ENCODE measurements around the gene MYLK.

Gene MYLK

DNA sequence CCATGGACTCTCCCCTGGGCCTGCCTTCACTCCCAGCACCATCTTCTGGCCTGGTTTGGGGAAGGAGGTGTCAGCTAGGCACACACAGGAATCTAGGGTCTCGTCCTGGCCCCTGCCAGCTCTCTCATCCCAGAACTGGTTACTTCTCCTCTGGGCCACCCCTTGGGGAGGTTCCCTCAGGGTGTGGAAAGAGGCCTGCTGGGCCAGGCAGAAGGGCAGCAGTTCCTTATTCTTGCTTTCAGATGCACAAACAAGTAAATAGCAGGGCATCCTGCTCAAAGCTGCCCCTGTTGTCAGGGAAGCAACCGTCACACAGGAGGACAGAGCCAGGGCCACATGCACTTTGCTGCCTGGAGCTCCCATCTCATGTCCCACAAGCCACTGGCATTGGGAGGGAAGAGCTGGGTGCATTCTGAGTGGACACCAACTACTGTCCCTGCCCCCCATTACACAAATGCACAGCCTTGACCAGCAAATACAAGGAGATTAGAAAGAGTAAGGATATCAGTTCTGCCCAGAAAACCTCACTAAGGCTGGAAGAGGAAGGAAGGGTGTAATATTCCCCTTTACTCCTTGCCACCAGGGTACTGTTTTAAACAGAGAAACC, 190.4 kb downstream of the MYLK start:
- DNase-seq, result no peak

DNA sequence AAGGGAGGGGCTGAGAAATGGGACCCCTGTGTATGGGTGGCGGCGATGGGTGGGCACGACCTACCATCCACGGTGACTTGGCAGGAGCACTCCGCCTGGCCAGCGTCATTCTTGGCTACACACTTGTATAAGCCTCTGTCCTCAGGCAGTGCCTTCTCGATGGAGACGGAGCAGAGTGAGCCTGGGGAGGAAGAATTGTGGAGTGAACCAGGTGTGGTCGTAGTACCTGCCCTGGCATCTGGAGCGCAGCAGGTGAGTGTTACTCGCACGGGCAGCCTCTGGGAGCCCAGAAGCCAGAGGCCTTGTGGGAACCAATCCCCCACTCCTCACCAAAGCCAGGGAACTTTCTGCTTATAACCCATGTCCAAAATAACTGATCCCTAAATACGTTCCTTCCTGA, 191.5 kb downstream of the MYLK start:
- no peak for DNase-seq

DNA sequence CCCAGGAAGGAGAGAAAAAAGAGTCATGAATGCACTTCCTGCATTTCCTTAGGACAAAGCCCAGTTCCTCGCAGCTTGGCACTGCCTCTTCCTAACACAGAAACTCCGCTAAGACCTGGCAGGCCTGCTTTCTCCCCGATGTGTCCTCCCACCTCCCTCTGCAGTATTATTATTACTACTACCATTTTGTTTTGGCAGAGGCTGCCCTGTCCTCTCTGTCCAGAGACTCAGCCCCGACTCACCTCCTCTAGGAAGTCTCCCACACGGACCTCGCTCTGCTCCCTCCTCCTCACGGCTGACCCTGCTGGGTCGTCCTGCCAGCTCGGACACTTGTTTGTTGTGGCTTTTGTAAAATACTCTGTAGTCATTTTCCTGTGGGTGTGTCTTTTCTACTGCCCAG, 192.1 kb downstream of the MYLK start:
- DNase-seq, result no peak

DNA sequence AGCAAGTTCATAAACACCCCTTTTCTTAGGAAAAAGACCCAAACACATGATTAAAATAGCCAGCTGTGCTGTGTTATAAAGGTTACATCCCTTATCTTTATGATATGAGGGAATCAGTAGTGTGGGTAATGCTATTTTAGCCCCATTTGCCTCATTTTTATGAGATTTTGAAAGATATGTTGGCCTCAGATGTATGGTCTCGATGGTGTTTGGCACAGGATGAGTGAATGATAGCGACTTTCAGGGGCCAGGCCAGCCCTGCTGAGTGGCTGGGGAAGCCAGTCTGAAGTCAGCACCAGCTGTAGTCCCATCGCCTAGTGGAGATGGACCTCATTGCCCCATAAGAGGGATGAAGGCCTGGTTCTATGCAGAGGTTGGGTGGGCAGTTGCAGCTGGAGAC, 194.3 kb downstream of the MYLK start:
- DNase-seq, result no peak

DNA sequence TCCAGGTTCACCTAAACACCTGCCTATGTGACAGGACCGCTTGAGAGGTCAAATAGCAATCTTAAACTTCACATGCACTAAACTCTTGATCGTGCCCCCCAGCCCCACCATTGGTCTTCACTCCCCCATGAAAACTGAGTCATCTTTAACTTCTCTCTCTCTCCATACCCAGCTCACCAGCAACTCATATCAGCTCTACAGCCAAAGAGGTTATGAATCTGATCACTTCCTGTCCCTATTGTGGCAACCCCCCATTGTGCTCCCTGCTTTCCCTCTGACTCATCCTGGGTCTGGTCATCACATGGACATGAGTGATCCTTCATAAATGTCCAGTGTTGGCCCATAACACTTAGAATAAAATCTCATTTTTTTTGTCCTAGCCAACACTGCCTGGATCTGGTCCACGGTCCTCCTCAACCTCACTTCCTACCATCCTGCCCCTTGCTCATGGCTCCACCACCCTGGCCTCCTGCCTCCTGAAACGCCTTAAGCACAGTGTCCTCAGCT, 195.8 kb downstream of the MYLK start:
- no peak for DNase-seq

DNA sequence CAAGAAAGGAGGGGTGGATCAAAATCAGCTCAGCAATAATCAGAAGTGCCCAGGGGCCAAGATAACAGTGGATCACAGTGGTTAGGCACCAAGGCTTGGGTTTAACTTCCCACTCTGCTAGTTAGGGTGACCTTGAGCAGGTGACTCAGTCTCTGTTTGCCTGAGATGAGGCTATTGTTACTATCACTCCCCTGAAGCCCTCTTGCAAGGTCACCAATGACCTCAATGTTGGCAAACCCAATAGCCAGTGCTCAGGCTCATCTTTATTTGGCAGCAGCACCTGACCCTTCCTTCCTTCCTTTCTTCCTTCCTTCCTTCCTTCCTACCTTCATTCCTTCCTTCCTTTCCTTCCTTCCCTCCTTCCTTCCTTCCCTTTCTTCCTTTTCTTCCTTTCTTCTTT, 196.8 kb downstream of the MYLK start:
- DNase-seq, result no peak

DNA sequence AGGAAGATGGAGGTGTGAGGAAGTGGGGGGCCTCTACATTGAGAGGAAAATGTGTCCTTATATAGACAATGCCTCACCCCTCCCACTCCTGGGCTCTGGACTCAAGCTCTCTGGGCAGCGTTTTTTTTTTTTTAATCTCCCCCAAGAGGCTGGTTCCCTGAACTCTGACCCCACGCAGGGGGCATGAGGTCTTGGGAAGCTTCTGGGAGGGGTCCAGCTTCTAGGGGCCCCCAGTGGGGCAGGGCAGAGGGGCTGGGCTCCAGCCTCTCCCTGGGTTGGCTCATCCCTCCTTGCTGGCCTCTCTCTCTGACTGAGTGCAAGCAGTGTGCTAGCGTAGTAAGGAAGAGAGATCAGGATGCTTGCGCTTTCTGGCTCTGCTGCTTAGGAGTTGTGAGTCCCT, 197.9 kb downstream of the MYLK start:
- no peak for DNase-seq

DNA sequence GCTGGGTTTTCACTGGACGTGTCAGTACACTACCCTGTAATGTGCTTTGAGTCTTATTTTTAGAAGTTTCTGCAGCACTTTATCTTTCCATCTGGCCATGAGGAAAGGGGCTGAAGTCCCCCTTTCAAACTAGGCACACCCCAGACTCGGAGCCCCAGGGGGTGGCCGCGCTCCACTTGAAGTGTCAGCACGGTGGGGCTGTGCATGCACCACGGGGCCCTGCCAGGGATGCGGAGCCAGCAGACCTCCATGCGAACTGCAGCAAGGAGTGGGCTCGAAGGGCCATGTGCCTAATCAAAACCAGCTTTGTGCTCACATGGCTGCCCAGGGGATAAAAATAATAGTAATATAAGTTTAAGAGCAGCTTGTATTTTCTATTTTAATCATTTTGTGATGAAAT, 198.4 kb downstream of the MYLK start:
- no peak for DNase-seq

DNA sequence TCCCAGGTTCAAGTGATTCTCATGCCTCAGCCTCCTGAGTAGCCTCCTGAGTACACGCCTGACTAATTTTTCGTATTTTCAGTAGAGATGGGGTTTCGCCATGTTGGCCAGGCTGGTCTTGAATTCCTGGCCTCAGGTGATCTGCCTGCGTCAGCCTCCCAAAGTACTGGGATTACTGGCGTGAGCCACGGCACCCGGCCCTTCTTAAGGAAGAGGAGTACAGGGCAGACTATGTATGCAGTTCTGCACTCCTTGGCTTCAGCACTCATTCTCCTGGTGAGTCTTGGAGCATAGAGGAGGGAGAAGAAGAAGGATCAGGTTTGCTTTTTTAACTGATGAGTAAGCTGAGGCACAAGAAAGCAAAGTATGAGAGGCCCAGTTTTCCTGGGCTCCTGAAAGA, 199.5 kb downstream of the MYLK start:
- DNase-seq, result no peak

DNA sequence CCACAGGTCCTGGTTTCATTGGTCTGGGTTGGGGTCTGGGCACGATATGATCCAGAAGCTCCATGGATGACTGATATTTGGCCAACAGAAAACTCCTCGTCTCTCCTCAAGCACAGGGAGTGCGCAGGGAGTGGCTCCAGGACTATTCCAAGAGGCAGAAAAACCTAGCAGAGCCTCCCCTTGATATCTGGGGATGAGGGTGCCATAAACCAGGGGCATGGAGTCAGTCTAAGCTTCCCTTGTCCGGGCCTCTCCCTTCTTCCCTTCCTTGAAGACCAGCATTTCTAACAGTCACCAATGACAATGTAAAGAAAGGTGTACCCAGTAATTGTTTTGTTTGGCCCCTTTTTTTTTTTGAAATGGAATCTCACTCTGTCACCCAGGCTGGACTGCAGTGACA, 199.9 kb downstream of the MYLK start:
- DNase-seq, result no peak

DNA sequence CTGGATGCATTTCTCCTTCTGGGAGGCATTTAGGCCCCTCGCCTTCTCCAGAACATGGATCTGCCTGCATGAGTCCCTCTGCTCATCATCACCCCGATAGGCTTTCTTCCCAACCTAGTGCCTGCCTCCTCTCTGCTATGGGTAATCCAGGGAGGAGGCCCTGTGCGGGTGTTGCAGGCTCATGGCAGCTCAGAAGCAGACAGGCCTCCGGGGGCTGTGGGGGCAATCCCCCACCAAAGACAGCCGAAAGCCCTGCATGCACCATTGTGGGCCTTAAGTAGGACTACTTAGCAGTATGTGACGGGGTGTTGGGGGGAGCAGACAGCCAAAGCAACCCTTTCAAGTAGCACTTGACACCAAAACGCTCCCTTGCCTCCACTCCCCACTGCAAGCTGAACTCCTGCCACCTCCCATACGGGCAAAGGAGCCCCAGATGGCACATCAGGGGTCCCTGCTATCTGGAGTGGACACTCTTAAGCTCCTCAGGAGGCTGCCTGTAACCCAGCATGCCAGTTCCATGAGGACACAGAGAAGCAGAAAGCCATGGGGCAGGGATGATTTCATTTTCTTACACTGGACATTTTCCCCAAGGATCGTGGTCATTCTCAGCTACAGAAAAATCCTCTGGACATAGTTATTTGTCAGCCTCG, 200.5 kb downstream of the MYLK start:
- no peak for DNase-seq

DNA sequence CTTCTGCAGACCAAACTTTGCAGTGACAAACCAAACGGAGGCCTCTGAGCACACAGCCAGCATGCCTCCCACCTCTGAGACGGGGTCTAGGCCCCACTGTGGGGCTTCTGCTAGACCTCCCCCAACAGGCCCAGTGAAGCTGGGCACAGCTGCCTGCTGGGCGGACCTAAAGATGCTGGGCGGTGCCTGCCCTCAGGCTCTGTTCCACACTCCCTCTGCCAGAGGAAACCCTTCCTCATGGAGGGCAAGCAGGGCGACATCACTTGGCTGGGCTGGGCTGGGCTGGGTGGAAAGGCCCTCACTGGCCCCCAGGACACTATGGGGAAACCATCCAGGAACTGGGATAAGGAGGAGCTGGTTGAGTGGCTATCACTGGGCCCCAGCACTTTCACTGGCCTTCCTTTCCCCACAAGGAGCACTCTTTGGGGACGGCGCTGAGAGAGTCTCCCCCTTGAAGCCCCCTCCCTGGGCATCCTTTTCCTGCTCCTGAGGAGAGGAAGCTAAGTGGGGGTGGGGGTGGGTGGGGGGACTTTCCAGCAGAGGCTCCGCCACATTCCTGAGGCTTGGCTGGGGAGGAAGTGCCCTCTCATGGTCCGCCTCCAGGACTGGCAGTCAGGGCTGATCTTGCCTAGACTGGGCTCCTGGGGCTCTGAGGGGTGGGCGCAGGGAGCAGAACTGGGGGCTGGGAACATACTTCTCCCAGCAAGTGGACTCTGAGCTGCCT, 201.2 kb downstream of the MYLK start:
- DNase-seq, result no peak

DNA sequence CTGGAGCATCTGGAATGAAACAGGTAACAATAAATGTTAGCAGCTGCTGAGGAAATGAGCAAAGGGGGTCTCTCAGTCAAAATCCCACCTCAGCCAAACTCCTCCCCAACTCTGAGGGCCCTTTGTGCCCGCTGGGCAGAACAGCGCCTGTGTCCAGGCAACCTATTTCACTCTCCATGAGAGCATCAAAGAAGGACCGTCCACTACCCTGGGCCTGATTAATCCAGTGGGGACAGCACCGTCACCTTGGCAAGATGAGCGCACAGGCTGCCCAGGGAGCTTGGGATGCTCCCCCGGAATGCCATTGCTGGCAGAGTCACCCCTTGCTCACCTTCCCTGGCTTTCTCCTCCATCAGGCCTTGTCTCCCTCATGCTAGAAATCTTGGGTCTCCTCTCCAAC, 201.8 kb downstream of the MYLK start:
- no peak for DNase-seq

DNA sequence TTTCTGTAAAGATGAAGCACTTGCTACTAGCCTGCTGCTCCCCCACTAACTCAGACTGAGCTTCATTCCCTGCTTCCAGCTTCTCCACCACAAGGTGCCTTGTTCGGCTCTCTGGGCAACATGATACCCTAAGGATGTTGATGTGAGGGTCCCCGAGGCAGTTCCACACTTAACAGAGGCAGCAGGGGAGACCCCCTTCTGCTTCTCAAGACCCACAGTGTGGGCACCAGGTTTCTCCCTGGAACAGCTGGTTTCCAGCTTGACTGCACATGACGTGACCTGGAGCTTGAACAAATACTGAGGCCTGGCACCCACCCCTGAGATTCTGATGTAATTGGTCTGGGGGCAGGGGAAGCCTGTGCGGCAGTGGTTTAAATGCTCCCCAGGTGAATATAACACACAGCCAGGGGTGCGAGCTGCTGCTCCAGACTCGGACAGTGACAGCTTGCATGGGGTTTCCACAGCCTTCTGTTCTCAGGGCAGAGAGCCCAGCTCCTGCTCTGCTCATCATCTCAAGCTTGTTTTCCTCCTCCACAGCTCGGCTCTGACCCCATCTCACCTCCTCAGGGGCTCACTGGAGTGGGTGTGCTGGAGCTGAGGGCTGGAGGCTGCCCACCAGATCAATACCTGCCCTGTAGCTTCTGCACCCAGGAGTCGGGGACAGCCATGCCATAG, 204.3 kb downstream of the MYLK start:
- DNase-seq, result no peak

DNA sequence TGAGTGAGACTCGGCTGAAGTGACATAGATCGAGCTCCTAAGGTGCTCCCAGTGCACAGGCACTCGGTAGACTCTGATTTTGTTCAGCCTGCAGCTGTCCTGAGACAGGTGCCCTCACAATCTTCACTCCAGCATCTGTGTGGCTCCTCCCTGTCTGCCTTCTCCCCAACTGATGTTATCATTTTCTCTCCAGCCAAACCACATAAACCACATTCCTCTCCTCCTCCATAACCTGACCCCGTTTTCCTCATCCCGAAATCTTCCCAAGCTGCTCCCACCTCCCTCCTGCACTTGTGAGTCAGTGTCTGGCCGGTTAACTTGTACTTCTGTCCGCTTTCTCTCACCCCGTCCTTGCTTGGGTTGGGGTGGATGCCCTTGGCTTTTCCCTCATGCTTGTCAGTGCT, 206.0 kb downstream of the MYLK start:
- DNase-seq, result no peak

DNA sequence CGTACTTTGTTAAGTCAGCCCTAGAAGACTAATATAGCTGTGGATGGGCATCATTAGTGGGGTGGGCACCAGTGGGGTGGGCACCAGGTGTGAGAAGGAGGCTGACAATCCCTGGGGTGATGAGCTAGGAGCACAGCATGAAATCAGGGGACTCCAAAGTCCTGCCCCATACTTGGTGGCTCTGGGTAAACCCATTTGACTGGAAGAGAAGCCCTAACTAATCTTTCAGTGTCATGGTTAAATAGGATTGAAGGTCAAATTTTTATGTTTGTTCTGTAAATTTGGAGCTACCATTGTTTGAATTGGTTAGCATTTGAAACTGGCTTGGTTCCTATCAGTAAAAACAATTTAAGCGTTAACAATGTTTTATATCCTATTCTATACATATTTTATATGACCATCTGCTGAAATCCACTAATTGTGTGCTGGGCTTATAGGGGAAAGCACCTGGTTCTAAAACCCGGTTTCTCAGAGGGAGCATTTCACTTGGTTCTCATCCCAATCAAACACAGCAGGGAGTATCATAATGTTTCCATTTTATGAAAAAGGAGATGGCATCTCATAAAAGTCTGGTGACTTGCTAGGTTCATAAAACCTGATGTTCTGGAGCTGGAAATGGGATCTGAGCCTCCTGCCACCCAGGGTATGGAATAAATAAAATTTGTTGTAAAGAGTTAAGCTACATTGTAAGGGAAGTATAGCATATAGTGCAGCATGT, 211.5 kb downstream of the MYLK start:
- no peak for DNase-seq

DNA sequence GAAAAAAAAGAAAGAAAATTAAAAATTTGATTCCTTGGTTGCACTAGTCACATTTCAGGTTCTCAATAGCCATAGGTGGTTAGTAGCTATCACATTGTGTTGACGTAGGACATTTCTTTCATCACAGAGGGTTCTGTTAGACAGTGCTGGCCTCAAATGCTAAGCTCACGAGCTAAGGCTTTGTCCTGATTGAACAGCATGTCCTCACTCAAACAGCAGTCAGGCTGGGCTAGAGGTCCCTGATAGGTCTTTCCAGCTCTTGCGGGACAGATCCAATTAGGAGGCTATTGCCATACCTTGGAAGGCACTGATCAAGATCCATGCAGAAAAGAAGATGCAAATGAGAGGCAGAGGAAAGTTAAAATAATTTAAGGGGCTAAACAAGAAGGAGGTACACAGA, 213.4 kb downstream of the MYLK start:
- no peak for DNase-seq

DNA sequence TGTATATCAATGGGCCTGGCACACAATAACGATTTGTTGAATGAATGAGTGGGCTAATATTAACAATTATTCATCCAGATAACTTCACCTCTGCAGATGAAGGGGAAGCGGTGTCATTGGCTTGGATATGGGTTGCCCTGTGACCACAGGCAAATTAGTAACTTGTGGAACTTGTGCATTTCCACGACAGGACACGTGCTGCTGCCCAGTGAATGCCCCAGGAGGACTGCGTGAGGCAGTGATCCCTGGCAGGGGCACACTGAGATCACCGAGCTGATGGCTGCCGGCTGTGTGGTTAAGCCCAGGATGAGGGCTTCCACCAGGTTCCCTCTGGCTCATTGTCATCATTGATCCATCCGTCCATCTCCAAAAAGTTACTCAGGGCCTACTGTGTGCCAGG, 215.2 kb downstream of the MYLK start:
- DNase-seq, result no peak

DNA sequence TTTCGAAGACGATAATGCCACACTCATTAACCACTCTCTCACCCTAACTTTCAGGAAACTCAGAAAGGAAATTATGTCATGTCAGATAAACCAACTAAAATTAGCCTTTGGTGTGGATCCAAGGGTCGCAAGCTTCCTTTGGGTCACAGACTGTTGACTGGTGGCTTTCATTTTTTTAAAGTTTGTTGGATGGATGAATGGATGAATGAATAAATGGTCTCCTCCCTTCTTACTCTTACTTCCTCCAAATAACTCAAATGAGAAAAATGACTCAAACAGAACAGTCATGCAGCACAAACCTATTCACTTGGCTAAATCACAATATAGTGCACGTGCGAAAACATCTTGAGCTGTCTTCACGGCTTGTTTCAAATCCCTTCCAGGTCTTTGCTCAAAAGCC, 216.3 kb downstream of the MYLK start:
- no peak for DNase-seq

DNA sequence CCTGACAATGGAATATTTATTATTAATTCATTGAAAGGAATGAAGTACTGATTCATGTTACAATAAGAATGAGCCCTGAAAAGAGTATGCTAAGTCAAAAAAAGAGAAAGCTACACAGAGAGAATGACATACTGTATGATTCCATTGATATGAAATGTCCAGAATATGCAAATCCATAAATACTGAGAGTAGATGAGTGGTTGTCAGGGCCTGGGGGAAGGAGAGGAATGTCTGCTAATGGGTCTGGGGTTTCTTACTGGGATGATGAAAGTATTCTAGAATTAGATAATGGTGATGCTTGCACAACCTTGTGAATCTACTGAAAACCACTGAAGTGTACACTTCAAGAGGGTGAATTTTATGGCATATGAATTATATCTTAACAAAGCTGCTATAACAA, 219.4 kb downstream of the MYLK start:
- DNase-seq, result no peak

DNA sequence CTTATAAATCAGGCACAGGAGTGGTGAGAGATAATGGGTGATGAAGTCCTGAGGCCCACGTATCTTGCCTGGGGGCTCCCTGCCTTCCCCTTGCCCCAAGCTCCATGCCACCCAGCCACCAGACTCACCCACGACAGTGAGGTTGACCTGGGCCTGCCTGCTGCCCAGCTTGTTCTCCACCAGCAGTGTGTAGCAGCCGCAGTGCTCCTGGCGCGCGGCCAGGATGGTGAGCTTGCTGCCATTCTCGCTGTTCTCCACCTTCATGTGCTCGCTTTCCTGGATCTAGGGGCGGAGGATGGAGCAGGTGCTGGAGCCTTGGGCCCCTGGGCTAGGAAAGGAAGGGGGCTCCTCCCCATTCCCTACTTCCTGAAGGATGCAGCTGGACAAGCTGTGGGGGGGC, 220.2 kb downstream of the MYLK start:
- DNase-seq, result no peak

DNA sequence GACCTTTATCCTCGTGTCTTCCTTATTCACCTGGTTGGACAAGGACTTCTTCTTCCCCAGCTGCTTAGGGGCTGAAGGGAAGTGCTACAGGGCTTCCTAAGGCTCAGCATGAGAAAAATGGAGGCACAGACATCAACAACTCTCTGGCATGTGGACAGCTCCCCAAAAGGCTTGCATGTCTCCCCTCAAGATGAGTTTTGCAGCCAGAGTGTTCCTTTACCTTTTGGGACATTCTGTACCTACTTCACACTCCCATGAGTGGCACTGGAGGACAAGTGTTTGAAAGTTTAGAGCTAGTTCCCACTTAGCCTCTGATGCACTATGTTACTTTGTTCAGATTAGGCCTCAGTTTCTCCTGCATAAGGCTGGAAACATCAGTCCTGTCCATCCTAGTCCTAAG, 222.2 kb downstream of the MYLK start:
- no peak for DNase-seq

DNA sequence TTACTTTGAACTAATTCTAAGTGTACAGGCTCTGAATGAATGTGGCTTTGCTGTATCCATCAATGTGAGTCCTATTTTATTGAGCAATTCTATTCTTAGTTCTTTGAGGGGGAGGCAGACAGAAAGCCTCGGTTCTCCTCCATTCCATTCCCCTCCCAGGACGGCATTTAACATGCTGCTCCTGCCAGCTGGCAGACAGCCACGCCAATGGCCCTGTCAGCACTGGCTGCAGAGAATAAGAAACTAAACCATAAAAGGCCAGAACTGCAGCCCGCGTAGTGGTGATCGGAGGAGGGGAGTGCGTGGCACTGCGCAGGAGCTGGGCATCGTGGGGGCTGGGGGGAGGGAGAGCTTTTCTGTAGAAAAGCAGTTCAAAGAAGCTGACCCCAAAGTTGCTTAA, 223.2 kb downstream of the MYLK start:
- no peak for DNase-seq

Measured in NCI-H1436 treated with DMSO at 0.1 percent for 48 hours (cell line).